Stimulated activated CD4-positive, alpha-beta T cell treated with anti-CD3 and anti-CD28 coated beads, TNF-alpha, amount 100 ng/mL, for 4 hours (primary cell): ENCODE data around the gene EDA.
"Not testable (repeated sequence)": the region's sequence is repeated elsewhere in the genome, so short reads cannot be mapped to it uniquely, and the experiment has no call there.

ENCODE experiments used
- DNase-seq, 3 experiments: peaks; one replicate each; pipeline ENCODE4 v3.0.0-alpha.2; 2020; ENCODE audit warnings: low read depth in 3 of 3

Gene EDA

GRCh38 chrX:69746051-69746450 lies 130.1 kb downstream of the EDA start:
- no peak for DNase-seq

- DNase-seq: no peak
Measured at GRCh38 chrX:69748055-69748454, 132.1 kb downstream of the EDA start.

GRCh38 chrX:69759921-69760625 lies 144.2 kb downstream of the EDA start:
- no peak for DNase-seq

- DNase-seq: no peak
Measured at GRCh38 chrX:69761633-69762032, 145.7 kb downstream of the EDA start.

- DNase-seq: no peak
Measured at GRCh38 chrX:69762340-69762739, 146.4 kb downstream of the EDA start.

GRCh38 chrX:69793260-69793935 lies 177.5 kb downstream of the EDA start:
- DNase-seq: no peak

- DNase-seq: no peak
Measured at GRCh38 chrX:69795702-69796101, 179.8 kb downstream of the EDA start.

- no peak for DNase-seq
Measured at GRCh38 chrX:69807400-69807799, 191.5 kb downstream of the EDA start.

- no peak for DNase-seq
Measured at GRCh38 chrX:69808375-69808774, 192.5 kb downstream of the EDA start.

- DNase-seq: no peak
Measured at GRCh38 chrX:69813677-69814076, 197.8 kb downstream of the EDA start.

GRCh38 chrX:69815063-69815462 lies 199.2 kb downstream of the EDA start:
- no peak for DNase-seq

GRCh38 chrX:69815519-69815918 lies 199.6 kb downstream of the EDA start:
- DNase-seq: no peak

GRCh38 chrX:69844636-69845035 lies 228.7 kb downstream of the EDA start:
- DNase-seq: no peak

GRCh38 chrX:69859999-69860398 lies 244.1 kb downstream of the EDA start:
- DNase-seq: not testable (repeated sequence)

- no peak for DNase-seq
Measured at GRCh38 chrX:69876221-69876620, 260.3 kb downstream of the EDA start.

GRCh38 chrX:69884210-69884609 lies 268.3 kb downstream of the EDA start:
- DNase-seq: no peak

GRCh38 chrX:69896046-69896445 lies 280.1 kb downstream of the EDA start:
- no peak for DNase-seq

- DNase-seq: no peak
Measured at GRCh38 chrX:69900491-69900890, 284.6 kb downstream of the EDA start.

- DNase-seq: no peak
Measured at GRCh38 chrX:69906447-69906846, 290.5 kb downstream of the EDA start.

- DNase-seq: no peak
Measured at GRCh38 chrX:69914781-69915180, 298.9 kb downstream of the EDA start.

GRCh38 chrX:69919749-69920148 lies 303.8 kb downstream of the EDA start:
- DNase-seq: no peak

- DNase-seq: no peak
Measured at GRCh38 chrX:69932323-69932722, 316.4 kb downstream of the EDA start.

GRCh38 chrX:69948276-69948797 lies 332.4 kb downstream of the EDA start:
- DNase-seq: no peak
